ENCODE data around the gene ABCA12.

DNA sequence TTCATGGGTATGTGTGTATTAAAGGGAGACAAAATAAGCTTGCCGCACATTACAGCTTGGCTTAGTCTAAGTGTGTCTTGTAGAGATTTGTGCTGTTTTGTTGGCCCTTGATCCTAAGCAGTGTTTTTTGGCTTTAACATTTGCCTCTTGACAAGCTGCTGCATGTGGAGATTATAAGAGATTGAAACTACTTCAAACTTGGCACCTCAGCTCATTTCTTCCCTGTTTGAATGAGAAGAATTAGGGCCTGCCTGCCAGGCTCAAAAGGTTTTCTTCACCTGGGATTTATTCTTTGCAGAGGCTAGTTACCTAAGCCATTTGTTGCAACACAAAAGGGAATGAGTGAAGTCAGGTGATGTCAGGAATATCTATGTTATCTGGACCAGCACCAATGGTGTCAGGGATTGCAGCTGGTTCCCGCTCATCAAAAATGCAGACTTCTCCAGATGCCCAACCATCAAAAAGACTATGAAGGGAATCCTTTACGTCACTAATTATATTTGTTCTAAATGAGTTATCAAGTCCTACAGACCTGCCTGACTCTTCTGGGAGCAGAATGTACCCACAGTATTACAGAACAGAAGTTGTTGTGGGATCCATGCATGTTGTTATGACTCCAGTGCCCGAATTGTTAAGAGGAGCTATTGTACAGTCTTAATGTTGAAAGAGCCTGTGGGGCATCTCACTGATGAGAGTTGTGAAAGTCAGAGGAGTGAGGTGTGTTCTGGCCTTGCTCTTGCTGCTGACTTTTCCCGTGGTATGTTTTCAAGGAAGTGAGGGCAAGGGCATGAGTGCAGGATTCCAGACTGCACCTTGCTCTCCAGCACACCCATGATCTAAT lies 31.0 kb downstream of the ABCA12 start:
- TF ChIP-seq, protein P1, sequence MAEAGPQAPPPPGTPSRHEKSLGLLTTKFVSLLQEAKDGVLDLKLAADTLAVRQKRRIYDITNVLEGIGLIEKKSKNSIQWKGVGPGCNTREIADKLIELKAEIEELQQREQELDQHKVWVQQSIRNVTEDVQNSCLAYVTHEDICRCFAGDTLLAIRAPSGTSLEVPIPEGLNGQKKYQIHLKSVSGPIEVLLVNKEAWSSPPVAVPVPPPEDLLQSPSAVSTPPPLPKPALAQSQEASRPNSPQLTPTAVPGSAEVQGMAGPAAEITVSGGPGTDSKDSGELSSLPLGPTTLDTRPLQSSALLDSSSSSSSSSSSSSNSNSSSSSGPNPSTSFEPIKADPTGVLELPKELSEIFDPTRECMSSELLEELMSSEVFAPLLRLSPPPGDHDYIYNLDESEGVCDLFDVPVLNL (IDR thresholded peaks at IDR 0.05; ENCODE audit: low read depth, low read length), result no peak
- TF ChIP-seq BACH1 (IDR thresholded peaks at IDR 0.05; ENCODE audit: borderline replicate concordance), result no peak
- no peak for TF ChIP-seq STAT1 (conservative IDR thresholded peaks at IDR 0.05)
- TF ChIP-seq, protein P2, sequence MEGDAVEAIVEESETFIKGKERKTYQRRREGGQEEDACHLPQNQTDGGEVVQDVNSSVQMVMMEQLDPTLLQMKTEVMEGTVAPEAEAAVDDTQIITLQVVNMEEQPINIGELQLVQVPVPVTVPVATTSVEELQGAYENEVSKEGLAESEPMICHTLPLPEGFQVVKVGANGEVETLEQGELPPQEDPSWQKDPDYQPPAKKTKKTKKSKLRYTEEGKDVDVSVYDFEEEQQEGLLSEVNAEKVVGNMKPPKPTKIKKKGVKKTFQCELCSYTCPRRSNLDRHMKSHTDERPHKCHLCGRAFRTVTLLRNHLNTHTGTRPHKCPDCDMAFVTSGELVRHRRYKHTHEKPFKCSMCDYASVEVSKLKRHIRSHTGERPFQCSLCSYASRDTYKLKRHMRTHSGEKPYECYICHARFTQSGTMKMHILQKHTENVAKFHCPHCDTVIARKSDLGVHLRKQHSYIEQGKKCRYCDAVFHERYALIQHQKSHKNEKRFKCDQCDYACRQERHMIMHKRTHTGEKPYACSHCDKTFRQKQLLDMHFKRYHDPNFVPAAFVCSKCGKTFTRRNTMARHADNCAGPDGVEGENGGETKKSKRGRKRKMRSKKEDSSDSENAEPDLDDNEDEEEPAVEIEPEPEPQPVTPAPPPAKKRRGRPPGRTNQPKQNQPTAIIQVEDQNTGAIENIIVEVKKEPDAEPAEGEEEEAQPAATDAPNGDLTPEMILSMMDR (IDR thresholded peaks at IDR 0.05 in 2 of 3, conservative IDR thresholded peaks at IDR 0.05 in 1 of 3; ENCODE audit: control insufficient read depth in 2 of 3, extremely low read depth in 1 of 3, insufficient read depth in 1 of 3, low read depth in 3 of 3, low read length in 3 of 3), result no peak
- TF ChIP-seq, protein P3, sequence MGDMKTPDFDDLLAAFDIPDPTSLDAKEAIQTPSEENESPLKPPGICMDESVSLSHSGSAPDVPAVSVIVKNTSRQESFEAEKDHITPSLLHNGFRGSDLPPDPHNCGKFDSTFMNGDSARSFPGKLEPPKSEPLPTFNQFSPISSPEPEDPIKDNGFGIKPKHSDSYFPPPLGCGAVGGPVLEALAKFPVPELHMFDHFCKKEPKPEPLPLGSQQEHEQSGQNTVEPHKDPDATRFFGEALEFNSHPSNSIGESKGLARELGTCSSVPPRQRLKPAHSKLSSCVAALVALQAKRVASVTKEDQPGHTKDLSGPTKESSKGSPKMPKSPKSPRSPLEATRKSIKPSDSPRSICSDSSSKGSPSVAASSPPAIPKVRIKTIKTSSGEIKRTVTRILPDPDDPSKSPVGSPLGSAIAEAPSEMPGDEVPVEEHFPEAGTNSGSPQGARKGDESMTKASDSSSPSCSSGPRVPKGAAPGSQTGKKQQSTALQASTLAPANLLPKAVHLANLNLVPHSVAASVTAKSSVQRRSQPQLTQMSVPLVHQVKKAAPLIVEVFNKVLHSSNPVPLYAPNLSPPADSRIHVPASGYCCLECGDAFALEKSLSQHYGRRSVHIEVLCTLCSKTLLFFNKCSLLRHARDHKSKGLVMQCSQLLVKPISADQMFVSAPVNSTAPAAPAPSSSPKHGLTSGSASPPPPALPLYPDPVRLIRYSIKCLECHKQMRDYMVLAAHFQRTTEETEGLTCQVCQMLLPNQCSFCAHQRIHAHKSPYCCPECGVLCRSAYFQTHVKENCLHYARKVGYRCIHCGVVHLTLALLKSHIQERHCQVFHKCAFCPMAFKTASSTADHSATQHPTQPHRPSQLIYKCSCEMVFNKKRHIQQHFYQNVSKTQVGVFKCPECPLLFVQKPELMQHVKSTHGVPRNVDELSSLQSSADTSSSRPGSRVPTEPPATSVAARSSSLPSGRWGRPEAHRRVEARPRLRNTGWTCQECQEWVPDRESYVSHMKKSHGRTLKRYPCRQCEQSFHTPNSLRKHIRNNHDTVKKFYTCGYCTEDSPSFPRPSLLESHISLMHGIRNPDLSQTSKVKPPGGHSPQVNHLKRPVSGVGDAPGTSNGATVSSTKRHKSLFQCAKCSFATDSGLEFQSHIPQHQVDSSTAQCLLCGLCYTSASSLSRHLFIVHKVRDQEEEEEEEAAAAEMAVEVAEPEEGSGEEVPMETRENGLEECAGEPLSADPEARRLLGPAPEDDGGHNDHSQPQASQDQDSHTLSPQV (IDR thresholded peaks at IDR 0.05), result no peak
- TF ChIP-seq TCF7 (IDR thresholded peaks at IDR 0.05; ENCODE audit: borderline replicate concordance), result no peak
- no peak for TF ChIP-seq POLR2AphosphoS5 (IDR thresholded peaks at IDR 0.05; ENCODE audit: low read length)
- TF ChIP-seq RFX5 (IDR thresholded peaks at IDR 0.05; ENCODE audit: low read depth, low read length), result no peak
- TF ChIP-seq SRF (IDR thresholded peaks at IDR 0.05; ENCODE audit: low read depth in 2 of 2, low read length in 2 of 2), result no peak
- TF ChIP-seq NR2C2 (IDR thresholded peaks at IDR 0.05; ENCODE audit: borderline replicate concordance, control insufficient read depth, insufficient read length, low read depth), result no peak
- TF ChIP-seq CBX5 (IDR thresholded peaks at IDR 0.05; ENCODE audit: low read depth), result no peak
- TF ChIP-seq HDGF (IDR thresholded peaks at IDR 0.05), result no peak
- TF ChIP-seq, protein P4, sequence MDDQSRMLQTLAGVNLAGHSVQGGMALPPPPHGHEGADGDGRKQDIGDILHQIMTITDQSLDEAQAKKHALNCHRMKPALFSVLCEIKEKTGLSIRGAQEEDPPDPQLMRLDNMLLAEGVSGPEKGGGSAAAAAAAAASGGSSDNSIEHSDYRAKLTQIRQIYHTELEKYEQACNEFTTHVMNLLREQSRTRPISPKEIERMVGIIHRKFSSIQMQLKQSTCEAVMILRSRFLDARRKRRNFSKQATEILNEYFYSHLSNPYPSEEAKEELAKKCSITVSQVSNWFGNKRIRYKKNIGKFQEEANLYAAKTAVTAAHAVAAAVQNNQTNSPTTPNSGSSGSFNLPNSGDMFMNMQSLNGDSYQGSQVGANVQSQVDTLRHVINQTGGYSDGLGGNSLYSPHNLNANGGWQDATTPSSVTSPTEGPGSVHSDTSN (IDR thresholded peaks at IDR 0.05; ENCODE audit: insufficient replicate concordance, low read depth, low read length), result no peak
